CD4-positive, alpha-beta T cell treated with Interleukin-2 at 100 ng/mL for 4 hours (primary cell): Measurements from ENCODE around the gene CETN1.

Experiments
- DNase-seq: peaks from one replicate; pipeline ENCODE4 v3.0.0-alpha.2; 2020; ENCODE audit warnings: low spot score

The CETN1 gene

GRCh38 chr18:580154-580553 is at the start of gene CETN1:
Gene CETN1 (plus strand): TSS chr18:580380. CDS start chr18:580409, 29 bp downstream.
- no peak for DNase-seq

- DNase-seq, result no peak
Observed at GRCh38 chr18:532018-532417, 48.2 kb upstream of the CETN1 start.

DNA sequence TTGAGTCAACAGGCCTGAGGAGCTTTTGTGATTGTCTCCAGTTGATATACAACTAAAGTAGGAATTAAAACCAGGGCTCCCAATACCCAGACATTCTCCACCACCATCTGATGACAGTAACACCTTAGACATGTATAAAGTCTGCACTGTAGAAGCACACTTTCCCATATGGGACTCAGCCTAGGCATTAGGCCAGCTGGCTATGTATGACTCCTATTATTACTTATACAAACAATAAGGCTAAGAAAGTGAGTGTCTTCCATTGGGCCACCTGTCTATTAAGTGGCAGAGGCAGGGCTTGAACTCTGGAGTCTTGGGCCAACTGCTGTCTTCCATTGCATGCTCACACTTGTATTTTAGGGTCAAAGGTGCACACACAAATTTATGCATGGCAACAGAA is 47.5 kb upstream of the CETN1 start:
- DNase-seq, result no peak

GRCh38 chr18:533995-534601 is 46.1 kb upstream of the CETN1 start:
- no peak for DNase-seq

DNA sequence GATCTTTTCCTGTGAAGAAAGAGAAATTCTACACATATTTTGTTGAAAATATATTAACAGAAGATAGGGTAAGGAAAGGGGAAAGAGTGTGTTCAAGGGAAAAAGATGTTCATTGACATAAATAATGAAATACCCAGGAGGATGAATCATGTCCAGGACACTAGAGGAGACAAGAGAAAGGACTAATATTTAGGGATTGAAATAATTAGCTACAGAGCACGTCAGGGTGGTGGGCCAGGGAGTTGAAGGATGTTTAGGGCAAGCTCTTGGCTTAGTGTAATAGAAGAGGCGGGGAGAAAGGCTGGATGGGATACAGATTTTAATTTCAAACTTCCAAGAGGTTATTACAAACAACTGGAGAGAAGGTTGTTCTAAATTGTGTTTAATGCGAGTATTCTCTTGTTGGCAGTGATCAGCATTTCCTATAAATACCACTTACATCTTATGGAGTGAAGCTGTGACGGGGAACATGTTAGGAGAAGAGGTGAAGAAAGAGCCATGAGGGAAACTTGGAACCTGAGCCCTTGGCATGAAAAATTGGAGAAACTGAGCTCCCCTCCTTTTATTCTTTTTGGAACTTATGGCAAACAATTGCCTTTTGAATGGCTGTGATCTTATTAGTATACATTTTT is 36.6 kb upstream of the CETN1 start:
- DNase-seq, result no peak

GRCh38 chr18:549967-550366 is 30.2 kb upstream of the CETN1 start:
- DNase-seq, result no peak

- no peak for DNase-seq
Observed at GRCh38 chr18:551404-552061, 28.6 kb upstream of the CETN1 start.

DNA sequence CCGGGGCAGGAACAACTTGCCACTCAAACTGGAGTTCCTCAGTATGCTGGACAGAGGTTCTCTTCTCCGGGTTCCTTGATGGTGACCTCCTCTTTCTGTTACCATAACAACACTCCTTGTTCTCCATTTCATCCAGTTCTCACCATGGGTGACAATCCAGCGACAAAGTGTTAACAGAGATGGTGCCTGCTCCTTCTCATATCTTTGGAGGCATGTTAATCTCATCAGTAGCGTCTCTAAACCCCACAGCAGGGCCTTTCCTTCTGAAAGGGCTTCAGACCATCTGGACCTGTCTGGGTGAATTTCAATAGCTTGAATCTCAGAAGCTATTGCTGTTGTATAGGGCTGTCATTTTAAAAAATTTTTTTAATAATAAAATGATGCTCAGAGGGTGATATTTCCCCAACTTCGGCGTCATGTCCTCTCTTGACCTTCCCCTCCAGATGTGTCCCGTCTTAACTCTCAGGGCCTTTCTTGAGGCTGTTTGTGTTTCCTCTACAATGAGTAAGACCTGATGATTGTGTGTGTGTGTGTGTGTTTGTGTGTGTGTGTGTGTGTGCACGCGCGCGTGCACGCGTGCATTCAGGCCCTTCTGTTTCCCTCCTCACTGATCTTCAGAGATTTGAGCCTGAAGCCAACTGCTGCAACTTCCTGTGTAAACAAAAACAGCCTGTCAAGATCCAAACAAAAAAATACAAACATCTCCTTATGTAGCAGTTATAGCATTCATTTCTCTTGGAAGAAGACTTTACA is 24.3 kb upstream of the CETN1 start:
- DNase-seq, result no peak

DNA sequence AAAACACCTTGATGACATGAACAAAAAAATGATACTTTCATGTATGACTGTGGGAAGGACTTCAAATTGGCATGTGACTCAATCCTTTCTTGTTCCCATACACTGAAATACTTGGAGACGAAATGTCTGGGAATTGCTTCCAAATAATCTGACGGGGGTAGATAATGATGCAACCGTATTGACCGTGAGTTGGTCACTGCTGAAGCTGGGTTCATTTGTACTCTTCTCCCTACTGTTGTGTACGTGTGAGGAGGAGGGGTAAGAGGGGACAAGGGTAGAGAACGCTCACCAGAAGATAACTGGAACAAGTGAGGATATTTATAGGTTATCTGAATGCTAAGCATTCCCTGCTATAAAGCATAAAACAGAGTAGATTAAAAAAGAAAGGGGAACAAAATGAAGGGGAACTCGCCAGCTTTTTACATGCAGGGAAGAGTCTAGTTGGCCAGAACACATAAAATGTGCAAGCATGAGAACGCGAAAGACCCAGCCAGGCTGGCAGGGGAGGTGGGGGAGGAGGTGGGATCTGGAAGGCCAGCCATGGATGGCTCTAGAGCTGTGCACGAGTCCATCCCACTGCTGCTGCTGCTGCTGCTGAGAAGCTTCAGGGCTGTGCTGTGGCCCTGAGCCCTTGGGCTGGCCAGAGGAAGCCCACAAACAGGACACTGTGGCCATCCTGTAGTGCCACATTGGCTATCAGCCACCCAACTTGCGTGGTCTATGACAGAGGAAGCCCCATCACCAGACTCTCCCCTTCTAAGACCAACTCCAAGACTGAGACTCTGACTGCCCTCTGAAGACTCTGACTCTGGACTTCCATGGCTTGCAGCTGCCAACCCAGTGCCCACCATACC is 15.2 kb upstream of the CETN1 start:
- DNase-seq, result no peak

DNA sequence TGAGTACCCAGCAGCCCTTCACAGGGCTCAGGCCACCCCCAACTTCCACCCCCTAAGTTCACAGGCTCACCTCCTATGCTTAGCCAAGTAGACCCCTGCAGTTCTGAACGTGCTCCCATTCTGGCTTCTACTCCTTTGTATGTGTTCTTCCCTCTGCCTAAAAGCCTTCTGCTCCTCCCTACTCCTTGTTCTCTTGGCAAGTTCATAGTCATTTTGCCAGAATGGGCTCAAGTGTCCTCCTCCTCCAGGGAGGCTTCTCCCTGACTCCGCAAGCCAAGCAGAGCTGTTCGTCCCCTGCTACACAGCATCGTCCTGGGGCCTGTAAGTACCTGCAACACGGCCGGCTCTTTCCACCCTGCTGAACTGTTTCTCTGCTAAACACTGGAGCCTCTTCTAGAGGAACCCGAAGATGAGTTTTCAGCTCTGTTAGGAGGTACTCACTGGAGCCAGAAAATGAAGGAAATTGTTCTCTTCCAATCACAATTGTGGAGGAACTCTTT is 14.6 kb upstream of the CETN1 start:
- DNase-seq, result no peak

DNA sequence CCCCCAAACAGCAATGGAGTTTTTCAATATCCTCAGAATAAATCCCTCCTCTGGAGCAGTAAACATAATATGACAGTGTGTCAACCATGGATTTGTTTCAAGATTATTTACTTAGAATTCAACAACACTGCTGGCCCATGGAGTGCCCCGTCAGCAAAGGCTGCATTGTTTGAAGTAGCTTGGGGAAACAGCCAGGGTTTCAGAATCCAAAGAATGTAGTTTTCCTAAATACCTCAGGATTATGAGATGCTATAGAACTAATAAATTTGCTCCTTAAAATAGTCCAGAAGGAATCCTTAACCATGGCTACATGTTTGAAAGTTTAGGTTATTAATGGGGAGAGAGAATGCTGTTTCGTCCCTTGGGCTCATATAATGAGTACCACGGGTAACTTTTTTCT is 13.1 kb upstream of the CETN1 start:
- DNase-seq, result no peak

DNA sequence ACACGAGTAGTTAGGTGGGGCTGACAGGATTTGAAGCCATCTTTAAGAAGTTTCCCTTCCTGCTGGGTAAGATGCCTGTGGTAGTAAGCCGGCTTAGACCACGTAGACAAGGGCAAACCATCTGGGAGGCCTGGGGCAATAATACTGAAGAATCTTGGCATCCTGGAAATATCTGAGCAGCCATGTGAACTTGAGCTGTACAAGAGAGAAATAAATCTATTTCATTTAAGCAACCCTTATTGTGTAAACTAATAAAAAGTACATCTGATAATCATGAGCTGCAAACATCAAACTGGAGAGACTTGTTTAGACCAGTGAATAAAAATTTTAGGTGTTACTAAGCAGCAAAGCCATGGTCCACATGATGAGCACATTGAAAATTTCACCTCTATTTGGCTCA is 11.4 kb upstream of the CETN1 start:
- no peak for DNase-seq

GRCh38 chr18:570256-570655 is 9.9 kb upstream of the CETN1 start:
- no peak for DNase-seq

GRCh38 chr18:570697-571096 is 9.5 kb upstream of the CETN1 start:
- DNase-seq, result no peak

DNA sequence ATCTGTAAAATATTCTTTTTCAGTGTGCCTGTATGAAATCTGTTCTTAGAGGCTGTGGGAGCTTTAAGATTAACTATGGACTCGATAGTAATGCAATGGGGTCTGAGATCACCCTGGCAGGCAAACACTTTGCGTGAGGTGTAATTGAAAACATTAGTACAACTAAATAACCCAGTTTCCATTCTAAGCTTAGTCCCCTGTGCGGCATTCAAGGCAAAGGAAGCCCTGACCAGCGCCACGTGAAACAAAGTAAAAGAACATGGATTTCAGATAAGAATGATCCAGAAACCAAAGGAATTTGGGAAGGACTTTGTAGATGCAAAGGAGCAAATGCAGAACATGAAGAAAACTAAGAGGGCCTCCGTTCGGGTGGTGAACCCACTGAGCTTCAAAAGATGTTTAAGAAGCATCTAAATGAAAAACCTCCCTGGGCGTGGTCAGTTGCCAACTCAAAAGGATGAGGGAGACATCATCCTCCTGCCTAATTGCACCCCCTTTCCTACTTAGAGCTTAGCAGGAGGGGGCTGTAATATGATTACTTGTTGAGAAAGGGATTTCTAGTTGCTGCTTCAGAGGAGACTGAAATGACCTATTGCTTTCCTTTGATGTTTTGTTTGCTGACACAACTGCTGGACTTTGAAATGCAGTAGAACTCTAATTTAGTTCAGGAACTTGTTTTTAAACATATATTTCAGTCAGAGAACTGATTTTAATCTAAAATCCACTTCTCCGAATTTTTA is 7.9 kb upstream of the CETN1 start:
- DNase-seq, result no peak

GRCh38 chr18:572831-573289 is 7.3 kb upstream of the CETN1 start:
- DNase-seq, result no peak

GRCh38 chr18:573385-573784 is 6.8 kb upstream of the CETN1 start:
- no peak for DNase-seq

GRCh38 chr18:574149-574860 is 5.9 kb upstream of the CETN1 start:
- DNase-seq, result no peak

DNA sequence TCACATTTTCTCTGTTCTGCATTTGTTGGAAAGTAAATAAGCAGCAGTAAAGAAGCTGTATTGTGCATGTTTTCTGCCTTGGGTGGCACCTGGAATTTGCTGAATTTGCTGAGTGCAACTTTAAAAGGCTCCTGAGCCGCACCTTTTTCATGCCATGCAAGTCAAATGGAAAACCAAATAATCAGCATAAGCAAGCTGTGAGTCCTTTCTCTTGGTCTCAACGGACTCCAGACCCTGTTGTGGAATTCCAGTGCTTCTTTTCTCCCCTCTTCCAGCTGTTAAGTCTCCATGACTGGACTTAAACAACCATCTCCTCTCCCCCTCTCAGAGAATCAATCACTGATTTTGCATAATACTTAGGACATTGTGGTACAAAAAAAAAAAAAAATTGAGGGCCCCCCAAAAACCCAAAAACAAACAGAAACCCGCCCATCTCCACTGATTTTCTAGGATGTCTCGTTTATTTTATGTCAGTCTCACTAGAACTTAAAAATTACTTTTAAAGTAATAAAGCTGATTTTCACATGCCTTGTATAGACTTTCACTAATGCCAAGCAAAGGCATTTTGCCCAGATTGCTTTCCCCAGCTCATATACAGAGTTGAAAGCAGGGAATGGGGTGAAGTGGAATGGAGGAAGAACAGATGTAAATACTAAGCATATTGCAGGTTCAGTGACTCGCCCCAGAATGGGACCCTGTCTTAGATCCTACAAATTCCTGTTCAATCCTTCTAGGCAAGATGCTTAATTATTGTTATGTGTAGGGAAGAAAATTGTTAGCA is 5.1 kb upstream of the CETN1 start:
- DNase-seq, result no peak

DNA sequence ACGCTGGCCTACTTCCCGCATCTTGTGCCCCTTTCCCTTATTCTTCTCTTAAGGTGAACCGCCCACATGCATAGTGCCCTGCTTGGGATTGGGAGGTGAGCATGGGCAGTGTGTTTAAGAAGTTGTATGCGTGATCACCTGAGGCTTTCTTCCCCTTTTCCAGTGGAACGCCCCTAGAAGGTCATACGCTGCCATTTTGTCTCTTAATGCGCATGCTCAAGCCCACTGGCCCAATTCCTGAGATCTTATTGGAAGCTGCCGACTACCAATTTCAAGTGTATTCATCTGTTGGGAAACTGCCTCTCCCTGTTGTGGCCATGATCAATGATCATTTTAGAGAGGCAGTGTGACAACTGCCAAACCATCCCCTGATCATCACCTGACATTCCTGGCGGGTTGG is 3.3 kb upstream of the CETN1 start:
- no peak for DNase-seq
